Eye (tissue), 1 donor: ENCODE results near the gene INPP5B.
A peak's percentile ranks its signal among the peaks of the same experiment; 100 is the strongest.

ENCODE experiments used
- DNase-seq: peaks from one replicate; pipeline ENCODE4 v3.0.0-alpha.2; 2015

INPP5B gene

GRCh38 chr1:37828410-37829074 lies 118.3 kb downstream of the INPP5B start:
- DNase-seq = no peak

- no peak for DNase-seq
Observed at GRCh38 chr1:37825506-37825905, 121.3 kb downstream of the INPP5B start.

GRCh38 chr1:37824001-37824400 lies 122.9 kb downstream of the INPP5B start:
- no peak for DNase-seq

- no peak for DNase-seq
Observed at GRCh38 chr1:37822906-37823815, 123.7 kb downstream of the INPP5B start.

GRCh38 chr1:37821481-37821880 lies 125.4 kb downstream of the INPP5B start:
- DNase-seq = no peak

- peak; percentile 22 for DNase-seq
Observed at GRCh38 chr1:37817481-37817880, 129.4 kb downstream of the INPP5B start.

- peak; percentile 24 for DNase-seq
Observed at GRCh38 chr1:37814252-37814651, 132.6 kb downstream of the INPP5B start.

GRCh38 chr1:37813529-37814145 lies 133.2 kb downstream of the INPP5B start:
- peak; percentile 38 for DNase-seq

GRCh38 chr1:37811027-37811655 lies 135.7 kb downstream of the INPP5B start:
- peak; percentile 91 for DNase-seq
